ENCODE measurements around the gene KIAA1210. TPM values are rescaled to one million over a fixed set of nuclear protein-coding genes. Genes with fewer than 3 reads are reported as not detected.
A peak's percentile ranks its signal among the peaks of the same experiment; 100 is the strongest.

The KIAA1210 gene
- total RNA-seq, 1 donor from 2014 or later = not detected

GRCh38 chrX:119132316-119132715 is 4.7 kb upstream of the KIAA1210 start:
- no peak overlapping the region for H3K27ac Mint-ChIP-seq
- DNase-seq (ENCODE audit: low spot score) = no peak
- H3K36me3 Mint-ChIP-seq (ENCODE audit: low read depth) = no peaks in the 10 kb centered on the region
- H3K4me3 Mint-ChIP-seq = no peak overlapping the region
- H3K4me1 Mint-ChIP-seq (ENCODE audit: low read depth) = no peaks in the 10 kb centered on the region
- no peaks in the 10 kb centered on the region for H3K9me3 Mint-ChIP-seq
- peaks cover 1% of the 10 kb centered on the region for H3K27me3 Mint-ChIP-seq (ENCODE audit: insufficient read depth)
- intact Hi-C loops (cut with micrococcal nuclease) = no loop called here

GRCh38 chrX:119130911-119131310 is 3.3 kb upstream of the KIAA1210 start:
- intact Hi-C loops (cut with micrococcal nuclease) = no loop called here
- Mint-ChIP-seq H3K27ac (no peak overlapping the region), H3K9me3 (no peaks in the 10 kb centered on the region), H3K4me1 (ENCODE audit: low read depth) (no peaks in the 10 kb centered on the region), H3K4me3 (no peak overlapping the region), H3K27me3 (ENCODE audit: insufficient read depth) (peaks cover 1% of the 10 kb centered on the region), H3K36me3 (ENCODE audit: low read depth) (no peaks in the 10 kb centered on the region)
- no peak for DNase-seq (ENCODE audit: low spot score)

DNA sequence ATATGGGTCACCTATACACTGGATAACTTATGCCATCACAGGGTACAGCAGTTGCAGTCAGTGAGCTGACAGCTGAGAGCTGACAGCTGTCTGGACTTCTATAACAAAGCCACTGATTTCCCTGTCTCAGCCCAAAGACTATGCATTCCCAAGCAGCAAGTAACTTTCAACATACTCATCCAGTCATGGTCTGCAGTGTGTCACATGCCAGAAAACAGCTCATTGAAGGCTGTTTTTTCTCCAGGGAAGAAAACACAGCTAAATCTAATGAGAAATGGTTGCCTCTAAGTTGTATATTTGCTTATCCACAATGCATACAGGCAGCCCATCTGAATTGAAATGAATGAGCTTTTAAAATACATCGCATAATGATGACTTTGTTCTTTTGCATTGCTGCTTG is 6.3 kb downstream of the KIAA1210 start:
- no peaks in the 10 kb centered on the region for H3K9me3 Mint-ChIP-seq
- no peaks in the 10 kb centered on the region for H3K4me1 Mint-ChIP-seq (ENCODE audit: low read depth)
- no peaks in the 10 kb centered on the region for H3K36me3 Mint-ChIP-seq (ENCODE audit: low read depth)
- H3K27me3 Mint-ChIP-seq (ENCODE audit: insufficient read depth) = no peaks in the 10 kb centered on the region
- DNase-seq (ENCODE audit: low spot score) = no peak
- H3K4me3 Mint-ChIP-seq = no peak overlapping the region
- H3K27ac Mint-ChIP-seq = no peak overlapping the region
- intact Hi-C loops (cut with micrococcal nuclease) = no loop called here

DNA sequence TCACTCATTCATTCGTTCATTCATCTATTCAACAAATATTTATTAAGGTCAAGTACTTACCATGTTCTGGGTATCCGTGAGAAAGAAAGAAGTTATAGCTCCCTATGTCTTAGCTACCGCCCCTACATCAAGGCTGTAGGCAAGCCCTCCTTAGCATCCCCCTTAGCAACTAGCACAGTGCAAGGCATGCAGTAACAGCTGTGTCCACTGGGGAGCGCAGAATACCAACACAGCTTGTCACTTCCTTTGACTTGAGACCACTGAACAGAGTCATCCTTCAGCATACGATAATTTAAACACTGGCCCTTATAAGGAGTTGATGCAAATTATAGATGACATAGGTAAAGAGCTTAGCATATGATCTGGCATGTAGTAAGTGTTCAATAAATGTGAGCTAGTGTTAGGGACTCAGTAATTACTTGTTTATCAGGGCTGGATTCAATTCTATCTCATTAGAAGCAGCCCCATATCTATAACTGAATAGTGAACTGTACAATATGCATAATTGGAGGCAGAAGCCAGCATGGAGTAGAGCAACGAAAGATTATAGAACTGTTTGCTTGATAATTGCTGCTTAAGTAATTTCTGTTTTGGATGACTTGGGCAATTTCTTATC is 8.7 kb downstream of the KIAA1210 start:
- intact Hi-C loops (cut with micrococcal nuclease) = loop anchor here (1.0 kb wide), 1 partner anchor 147 kb away; no protein-coding TSS in a partner anchor
- Mint-ChIP-seq H3K36me3 (ENCODE audit: low read depth) (no peaks in the 10 kb centered on the region), H3K9me3 (no peaks in the 10 kb centered on the region), H3K4me3 (no peak overlapping the region), H3K27ac (no peak overlapping the region), H3K4me1 (ENCODE audit: low read depth) (no peaks in the 10 kb centered on the region), H3K27me3 (ENCODE audit: insufficient read depth) (no peaks in the 10 kb centered on the region)
- peak; percentile 6 for DNase-seq (ENCODE audit: low spot score)

- no peaks in the 10 kb centered on the region for H3K4me1 Mint-ChIP-seq (ENCODE audit: low read depth)
- no peak overlapping the region for H3K27ac Mint-ChIP-seq
- DNase-seq (ENCODE audit: low spot score) = no peak
- H3K9me3 Mint-ChIP-seq = no peaks in the 10 kb centered on the region
- intact Hi-C loops (cut with micrococcal nuclease) = no loop called here
- no peaks in the 10 kb centered on the region for H3K36me3 Mint-ChIP-seq (ENCODE audit: low read depth)
- H3K4me3 Mint-ChIP-seq = no peak overlapping the region
- peaks cover 11% of the 10 kb centered on the region for H3K27me3 Mint-ChIP-seq (ENCODE audit: insufficient read depth)
These were observed 20.4 kb downstream of the KIAA1210 start for GRCh38 chrX:119107206-119107605.

DNA sequence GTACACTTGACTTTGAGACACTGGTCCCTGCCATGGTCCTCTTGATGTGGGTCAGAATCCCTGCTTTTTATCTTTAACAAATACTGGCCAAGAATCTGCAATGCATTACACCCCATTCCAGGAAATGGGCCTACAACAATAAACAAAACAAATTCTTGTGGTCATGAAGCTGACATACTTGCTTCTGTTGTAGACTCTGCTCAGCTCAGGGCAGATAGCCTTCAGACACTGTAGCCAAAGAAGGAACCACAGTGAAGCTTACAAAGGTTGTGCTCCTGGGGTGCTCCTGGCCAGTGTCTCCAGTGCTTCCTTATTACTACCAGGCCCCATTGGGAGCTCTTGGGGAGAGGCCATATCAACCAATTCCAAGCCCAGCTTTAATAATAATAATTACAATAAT is 21.8 kb downstream of the KIAA1210 start:
- no peaks in the 10 kb centered on the region for H3K9me3 Mint-ChIP-seq

DNA sequence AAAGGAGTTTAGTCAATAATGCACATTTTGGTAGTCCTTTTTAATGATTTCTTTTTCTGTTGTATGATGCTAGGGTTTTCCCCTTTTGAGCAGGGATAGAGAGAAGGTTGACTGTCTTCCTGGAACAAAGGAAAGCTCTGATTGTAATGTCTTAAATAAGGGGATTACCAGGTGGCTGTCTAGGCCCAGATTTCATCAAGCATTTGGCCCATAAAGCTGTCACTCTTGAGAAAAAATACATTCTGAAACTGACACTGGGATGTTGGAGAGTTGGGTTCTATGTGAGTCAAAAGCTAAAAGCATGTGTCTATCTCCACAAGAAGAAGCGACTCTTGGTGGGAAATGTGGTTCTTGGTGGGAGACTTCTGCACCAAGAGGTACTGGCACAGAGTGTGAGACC is 26.4 kb downstream of the KIAA1210 start:
- H3K4me1 Mint-ChIP-seq (ENCODE audit: low read depth) = no peaks in the 10 kb centered on the region
- intact Hi-C loops (cut with micrococcal nuclease) = no loop called here
- no peaks in the 10 kb centered on the region for H3K9me3 Mint-ChIP-seq
- no peak overlapping the region for H3K4me3 Mint-ChIP-seq
- H3K27me3 Mint-ChIP-seq (ENCODE audit: insufficient read depth) = no peaks in the 10 kb centered on the region
- no peak overlapping the region for H3K27ac Mint-ChIP-seq
- no peak for DNase-seq (ENCODE audit: low spot score)
- no peaks in the 10 kb centered on the region for H3K36me3 Mint-ChIP-seq (ENCODE audit: low read depth)

More for the DNA sequence above, 21.8 kb downstream of the KIAA1210 start:
- Mint-ChIP-seq H3K27me3 (ENCODE audit: insufficient read depth) (peaks cover 8% of the 10 kb centered on the region), H3K36me3 (ENCODE audit: low read depth) (no peaks in the 10 kb centered on the region), H3K4me1 (ENCODE audit: low read depth) (no peaks in the 10 kb centered on the region), H3K4me3 (no peak overlapping the region), H3K27ac (no peak overlapping the region)
- intact Hi-C loops (cut with micrococcal nuclease) = no loop called here
- DNase-seq (ENCODE audit: low spot score) = no peak

DNA sequence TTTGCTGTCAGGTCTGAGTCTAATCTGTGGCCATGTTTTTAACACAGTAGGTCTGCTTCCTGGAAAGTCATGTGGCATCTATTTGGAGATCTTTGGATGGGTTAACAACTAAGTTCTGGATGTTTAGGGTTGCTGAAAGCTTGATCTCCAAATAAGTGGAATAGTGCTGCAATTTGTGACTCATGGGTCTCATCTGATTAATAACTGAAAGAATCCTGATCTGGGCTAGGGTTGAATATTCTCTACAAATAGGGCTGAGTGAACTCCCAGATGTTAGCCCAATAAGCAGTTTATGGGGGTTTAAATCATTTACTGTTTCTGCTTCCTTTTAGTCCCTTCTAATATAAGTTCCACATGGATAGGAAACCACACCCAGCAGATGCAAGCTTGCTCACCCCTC is 31.7 kb downstream of the KIAA1210 start:
- Mint-ChIP-seq H3K27ac (no peak overlapping the region), H3K9me3 (no peaks in the 10 kb centered on the region), H3K4me3 (no peak overlapping the region), H3K27me3 (ENCODE audit: insufficient read depth) (peaks cover 1% of the 10 kb centered on the region), H3K36me3 (ENCODE audit: low read depth) (no peaks in the 10 kb centered on the region), H3K4me1 (ENCODE audit: low read depth) (no peaks in the 10 kb centered on the region)
- DNase-seq (ENCODE audit: low spot score) = no peak
- intact Hi-C loops (cut with micrococcal nuclease) = no loop called here

DNA sequence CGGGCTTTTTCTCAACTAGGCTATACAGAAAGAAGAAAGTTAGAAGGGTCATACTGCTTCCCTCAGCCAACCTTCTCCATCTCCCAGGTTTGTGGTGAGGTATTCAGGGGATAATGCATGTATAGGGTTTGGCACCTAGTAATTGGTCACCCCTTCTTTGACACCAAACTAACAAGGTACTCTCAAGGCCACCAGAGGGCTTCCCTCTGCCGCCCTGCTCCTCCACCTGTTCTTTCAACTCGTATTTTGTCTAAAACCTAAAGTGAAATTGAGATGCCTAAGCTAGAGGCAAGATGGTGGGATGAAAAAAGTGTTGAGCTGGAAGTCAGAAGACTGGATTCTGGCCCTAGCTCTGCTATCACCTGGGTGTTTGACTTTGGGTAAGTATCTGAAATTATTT is 32.8 kb downstream of the KIAA1210 start:
- intact Hi-C loops (cut with micrococcal nuclease) = no loop called here
- Mint-ChIP-seq H3K36me3 (ENCODE audit: low read depth) (no peaks in the 10 kb centered on the region), H3K27me3 (ENCODE audit: insufficient read depth) (peaks cover 1% of the 10 kb centered on the region), H3K4me1 (ENCODE audit: low read depth) (no peaks in the 10 kb centered on the region), H3K27ac (no peak overlapping the region), H3K4me3 (no peak overlapping the region), H3K9me3 (no peaks in the 10 kb centered on the region)
- no peak for DNase-seq (ENCODE audit: low spot score)

DNA sequence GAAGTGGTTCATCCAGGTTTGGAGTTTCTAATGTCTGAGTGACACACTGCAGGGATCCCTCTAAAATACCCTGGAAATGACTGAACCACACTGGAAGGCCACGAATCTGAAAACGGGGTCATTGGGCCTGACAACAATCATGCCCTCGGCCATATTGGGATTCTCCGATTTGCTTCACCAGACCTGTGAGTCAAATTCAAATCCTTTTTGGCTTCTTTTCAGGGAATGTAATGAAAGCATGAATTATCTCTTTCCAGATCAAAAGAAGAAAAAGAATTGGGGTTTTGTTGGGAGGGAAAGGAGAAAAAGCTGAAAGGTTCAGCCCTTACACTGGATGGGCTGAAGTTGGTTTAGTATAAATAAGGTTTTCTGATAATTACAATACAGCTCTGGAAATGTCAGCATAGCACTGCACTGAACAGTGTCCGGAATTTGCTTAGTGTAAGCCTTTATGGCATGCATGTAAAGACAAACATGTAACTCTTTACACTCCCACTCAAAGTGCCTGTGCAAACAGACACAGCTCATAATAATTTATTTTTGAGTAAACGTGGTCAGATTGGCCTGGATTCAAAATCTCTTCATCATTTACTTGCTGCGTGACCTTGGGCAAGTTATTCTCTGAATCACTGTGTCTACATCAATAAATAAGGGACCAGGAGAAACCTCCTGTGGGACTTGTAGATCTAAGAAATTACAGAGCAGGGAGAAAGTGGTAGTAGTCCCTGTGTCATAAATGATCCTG is 33.4 kb downstream of the KIAA1210 start:
- Mint-ChIP-seq H3K27ac (no peak overlapping the region), H3K4me1 (ENCODE audit: low read depth) (no peaks in the 10 kb centered on the region), H3K9me3 (no peaks in the 10 kb centered on the region), H3K4me3 (no peak overlapping the region), H3K36me3 (ENCODE audit: low read depth) (no peaks in the 10 kb centered on the region), H3K27me3 (ENCODE audit: insufficient read depth) (peaks cover 1% of the 10 kb centered on the region)
- DNase-seq (ENCODE audit: low spot score) = no peak
- intact Hi-C loops (cut with micrococcal nuclease) = no loop called here

DNA sequence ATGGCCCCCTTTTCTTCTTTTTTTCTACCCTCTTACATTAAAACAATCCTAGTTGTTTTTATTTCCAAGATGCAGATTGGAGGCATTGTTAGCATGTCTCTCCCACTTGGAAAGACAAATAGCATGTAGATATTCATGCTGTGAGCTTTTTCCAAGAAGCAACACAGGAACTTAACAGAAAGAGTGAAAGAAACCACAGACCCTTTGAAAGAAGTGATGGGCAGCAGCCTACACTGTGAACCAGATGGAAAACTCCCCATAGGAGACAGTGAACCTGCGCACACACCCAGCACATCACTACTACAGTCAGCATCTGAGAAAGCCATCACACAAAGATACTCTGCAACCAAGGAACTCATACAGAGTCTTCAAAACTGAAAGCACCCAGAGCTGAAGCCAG is 37.0 kb downstream of the KIAA1210 start:
- Mint-ChIP-seq H3K27ac (no peak overlapping the region), H3K27me3 (ENCODE audit: insufficient read depth) (peaks cover 1% of the 10 kb centered on the region), H3K4me1 (ENCODE audit: low read depth) (no peaks in the 10 kb centered on the region), H3K9me3 (no peaks in the 10 kb centered on the region), H3K4me3 (no peak overlapping the region), H3K36me3 (ENCODE audit: low read depth) (no peaks in the 10 kb centered on the region)
- DNase-seq (ENCODE audit: low spot score) = no peak
- intact Hi-C loops (cut with micrococcal nuclease) = no loop called here

DNA sequence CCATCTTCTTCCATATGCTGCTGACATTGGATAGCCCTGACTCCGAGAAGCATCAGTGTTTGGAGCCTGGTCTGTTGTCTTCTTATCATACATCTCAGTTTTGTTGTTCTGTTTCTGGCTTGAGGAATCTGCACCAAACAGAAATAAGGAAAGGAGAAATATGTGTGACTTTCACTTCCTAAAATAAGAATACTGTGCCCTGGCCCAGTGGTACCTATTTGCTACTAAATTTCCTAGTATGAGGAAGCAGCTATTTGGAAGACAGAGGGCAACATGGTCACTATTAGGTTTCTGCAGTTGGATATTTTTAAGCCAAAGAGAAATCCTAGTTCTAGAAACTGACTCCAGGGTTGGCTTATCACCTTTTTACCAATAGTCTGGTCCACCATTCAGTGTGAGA is 38.0 kb downstream of the KIAA1210 start:
- no peaks in the 10 kb centered on the region for H3K36me3 Mint-ChIP-seq (ENCODE audit: low read depth)

DNA sequence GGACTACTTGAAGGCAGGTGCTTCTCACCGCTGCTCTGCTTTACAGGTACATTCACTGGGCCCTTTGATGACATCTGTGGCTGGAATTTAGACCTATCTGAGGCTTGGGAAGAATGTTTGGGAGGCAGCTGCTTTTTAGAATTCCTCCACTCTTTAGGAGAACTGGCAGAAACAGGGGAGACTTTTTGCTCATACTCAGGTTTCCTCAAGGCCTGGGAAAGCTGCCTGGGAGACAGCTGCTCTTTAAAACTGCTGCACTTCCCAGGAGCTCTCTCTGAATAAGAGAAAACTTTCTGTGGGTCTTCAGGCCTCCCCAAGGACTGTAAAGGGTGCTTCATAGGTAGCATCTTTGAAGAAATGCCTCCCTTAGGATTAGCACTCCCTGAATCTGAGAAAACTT is 40.5 kb downstream of the KIAA1210 start:
- Mint-ChIP-seq H3K36me3 (ENCODE audit: low read depth) (no peaks in the 10 kb centered on the region), H3K9me3 (no peaks in the 10 kb centered on the region), H3K4me1 (ENCODE audit: low read depth) (no peaks in the 10 kb centered on the region), H3K27me3 (ENCODE audit: insufficient read depth) (peaks cover 1% of the 10 kb centered on the region), H3K27ac (no peak overlapping the region), H3K4me3 (no peak overlapping the region)
- DNase-seq (ENCODE audit: low spot score) = no peak
- intact Hi-C loops (cut with micrococcal nuclease) = no loop called here

More for the DNA sequence above, 38.0 kb downstream of the KIAA1210 start:
- no peak for DNase-seq (ENCODE audit: low spot score)
- Mint-ChIP-seq H3K27ac (no peak overlapping the region), H3K4me1 (ENCODE audit: low read depth) (no peaks in the 10 kb centered on the region), H3K27me3 (ENCODE audit: insufficient read depth) (peaks cover 1% of the 10 kb centered on the region), H3K9me3 (no peaks in the 10 kb centered on the region), H3K4me3 (no peak overlapping the region)
- intact Hi-C loops (cut with micrococcal nuclease) = no loop called here

All from activated T-helper 1 cell treated with anti-CD3 and anti-CD28 coated beads, Interleukin-12 subunit alpha, Interleukin-12 subunit beta, Interleukin-2, Interleukin-4 antibody, amounts not matched to agents 30 ng/mL and 10 ng/mL and 1 ng/mL, durations not matched to agents 14 hours and 24 hours and 36 hours (primary cell).